GM06990 (cell line): ENCODE results near the gene SDHAF4.
"Not testable (repeated sequence)": the region's sequence is repeated elsewhere in the genome, so short reads cannot be mapped to it uniquely, and the experiment has no call there.

Experiments used
- DNase-seq: peaks from one replicate; pipeline ENCODE4 v3.0.0-alpha.2; 2011; ENCODE audit not compliant: insufficient read length; ENCODE audit errors: extremely low read depth
- H3K27me3 ChIP-seq: replicated peaks from 2 replicates; pipeline ENCODE4 v1.6.0; 2011; ENCODE audit warnings: low read length; ENCODE audit not compliant: control insufficient read depth, insufficient read depth
- H3K36me3 ChIP-seq: 2 replicates; pipeline ENCODE4 v1.5.1; 2011; ENCODE audit warnings: low read length; ENCODE audit not compliant: control insufficient read depth, insufficient read depth
- H3K4me3 ChIP-seq: replicated peaks from 2 replicates; pipeline ENCODE4 v1.5.1; 2011; ENCODE audit warnings: low read depth, mild to moderate bottlenecking, control low read depth, low read length
- CTCF ChIP-seq: IDR thresholded peaks from 2 replicates; pipeline ENCODE4 v1.5.1; 2011; ENCODE audit warnings: low read length, control low read depth, mild to moderate bottlenecking, inconsistent platforms; ENCODE audit not compliant: insufficient read depth, poor library complexity, severe bottlenecking

Gene SDHAF4

GRCh38 chr6:70593118-70593486 lies 26.4 kb downstream of the SDHAF4 start:
- Histone ChIP-seq H3K27me3 (no peaks in the 10 kb centered on the region), H3K4me3 (no peak overlapping the region), H3K36me3 (no peaks in the 10 kb centered on the region)
- TF ChIP-seq CTCF: no peak
- DNase-seq: no peak

GRCh38 chr6:70599187-70599586 lies 32.5 kb downstream of the SDHAF4 start:
- TF ChIP-seq CTCF: no peak
- Histone ChIP-seq H3K27me3 (no peaks in the 10 kb centered on the region), H3K36me3 (no peaks in the 10 kb centered on the region), H3K4me3 (no peak overlapping the region)
- DNase-seq: no peak

- no peaks in the 10 kb centered on the region for H3K27me3 ChIP-seq
- H3K36me3 ChIP-seq: no peaks in the 10 kb centered on the region
- H3K4me3 ChIP-seq: no peak overlapping the region
- TF ChIP-seq CTCF: no peak
- no peak for DNase-seq
Observed at GRCh38 chr6:70601014-70601413, 34.3 kb downstream of the SDHAF4 start.

- H3K4me3 ChIP-seq: no peak overlapping the region
- no peaks in the 10 kb centered on the region for H3K27me3 ChIP-seq
- no peak for DNase-seq
- H3K36me3 ChIP-seq: no peaks in the 10 kb centered on the region
- TF ChIP-seq CTCF: no peak
Observed at GRCh38 chr6:70604254-70604653, 37.5 kb downstream of the SDHAF4 start.

- H3K4me3 ChIP-seq, H3K27me3 ChIP-seq, H3K36me3 ChIP-seq, DNase-seq: not testable (repeated sequence)
Observed at GRCh38 chr6:70607371-70607770, 40.6 kb downstream of the SDHAF4 start.

GRCh38 chr6:70609181-70609580 lies 42.5 kb downstream of the SDHAF4 start:
- DNase-seq, H3K4me3 ChIP-seq, H3K36me3 ChIP-seq, H3K27me3 ChIP-seq: not testable (repeated sequence)

- H3K36me3 ChIP-seq: no peaks in the 10 kb centered on the region
- no peaks in the 10 kb centered on the region for H3K27me3 ChIP-seq
- no peak for DNase-seq
- no peak overlapping the region for H3K4me3 ChIP-seq
- no peak for TF ChIP-seq CTCF
Observed at GRCh38 chr6:70616728-70617260, 50.1 kb downstream of the SDHAF4 start.
